HG03520 (cell line): Measurements from ENCODE around the gene HK2.
"Not testable (repeated sequence)": the region's sequence is repeated elsewhere in the genome, so short reads cannot be mapped to it uniquely, and the experiment has no call there.

ENCODE experiments used
- ATAC-seq: cut with Tn5 transposase; IDR thresholded peaks from one replicate; pipeline ENCODE4 v1.9.1; 2021; ENCODE audit warnings: mild to moderate bottlenecking, moderate library complexity; ENCODE audit not compliant: unreplicated experiment

HK2 gene

GRCh38 chr2:74892609-74893008 is 58.7 kb downstream of the HK2 start:
- no peak for ATAC-seq

GRCh38 chr2:74893332-74893731 is 59.4 kb downstream of the HK2 start:
- no peak for ATAC-seq

- ATAC-seq, result no peak
Measured at GRCh38 chr2:74894272-74894981, 60.5 kb downstream of the HK2 start.

GRCh38 chr2:74895001-74895400 is 61.1 kb downstream of the HK2 start:
- no peak for ATAC-seq

- no peak for ATAC-seq
Measured at GRCh38 chr2:74896232-74896631, 62.3 kb downstream of the HK2 start.

- ATAC-seq, result not testable (repeated sequence)
Measured at GRCh38 chr2:74900225-74900624, 66.3 kb downstream of the HK2 start.

- no peak for ATAC-seq
Measured at GRCh38 chr2:74902281-74902860, 68.4 kb downstream of the HK2 start.

- ATAC-seq, result no peak
Measured at GRCh38 chr2:74906395-74906794, 72.5 kb downstream of the HK2 start.

GRCh38 chr2:74907560-74907959 is 73.6 kb downstream of the HK2 start:
- not testable (repeated sequence) for ATAC-seq

GRCh38 chr2:74908748-74909444 is 75.0 kb downstream of the HK2 start:
- no peak for ATAC-seq

- ATAC-seq, result no peak
Measured at GRCh38 chr2:74910245-74910644, 76.3 kb downstream of the HK2 start.

GRCh38 chr2:74911061-74911460 is 77.1 kb downstream of the HK2 start:
- no peak for ATAC-seq

GRCh38 chr2:74915743-74916142 is 81.8 kb downstream of the HK2 start:
- ATAC-seq, result no peak

GRCh38 chr2:74916394-74916793 is 82.5 kb downstream of the HK2 start:
- ATAC-seq, result no peak

- ATAC-seq, result no peak
Measured at GRCh38 chr2:74917702-74918619, 84.0 kb downstream of the HK2 start.

GRCh38 chr2:74919827-74920226 is 85.9 kb downstream of the HK2 start:
- ATAC-seq, result no peak

GRCh38 chr2:74921236-74921736 is 87.4 kb downstream of the HK2 start:
- no peak for ATAC-seq

- ATAC-seq, result no peak
Measured at GRCh38 chr2:74922592-74923227, 88.8 kb downstream of the HK2 start.

- no peak for ATAC-seq
Measured at GRCh38 chr2:74924463-74925265, 90.7 kb downstream of the HK2 start.

GRCh38 chr2:74925361-74925786 is 91.4 kb downstream of the HK2 start:
- ATAC-seq, result no peak
